ENCODE data around the gene TMC1.

Gene TMC1

GRCh38 chr9:72560086-72560485 is 38.7 kb downstream of the TMC1 start:
- H3K4me2 ChIP-seq (ENCODE audit: low read length): no peak overlapping the region
- no peak overlapping the region for H3K9ac ChIP-seq (ENCODE audit: low read length)
- H3K27ac ChIP-seq (ENCODE audit: low read depth, low read length, poor library complexity, severe bottlenecking): no peak overlapping the region
- H3K36me3 ChIP-seq (ENCODE audit: insufficient read depth, low read length): no peaks in the 10 kb centered on the region
- H3K4me1 ChIP-seq (ENCODE audit: insufficient read depth, low read length, severe bottlenecking): no peaks in the 10 kb centered on the region
- H4K20me1 ChIP-seq (ENCODE audit: insufficient read depth, low read length): no peaks in the 10 kb centered on the region
- H3K9me3 ChIP-seq (ENCODE audit: low read length): no peaks in the 10 kb centered on the region
- H3K4me3 ChIP-seq (ENCODE audit: low read depth, low read length, poor library complexity, severe bottlenecking): no peak overlapping the region
- no peaks in the 10 kb centered on the region for H3K9me2 ChIP-seq (ENCODE audit: low read depth, low read length)
- H3K79me2 ChIP-seq (ENCODE audit: insufficient read depth, low read length): no peaks in the 10 kb centered on the region
- no peak overlapping the region for H2AFZ ChIP-seq (ENCODE audit: low read length)
- no peaks in the 10 kb centered on the region for H3F3A ChIP-seq (ENCODE audit: insufficient read depth, low read length)
- H3K27me3 ChIP-seq (ENCODE audit: insufficient read depth, low read length): no peaks in the 10 kb centered on the region
- TF ChIP-seq, protein P1, sequence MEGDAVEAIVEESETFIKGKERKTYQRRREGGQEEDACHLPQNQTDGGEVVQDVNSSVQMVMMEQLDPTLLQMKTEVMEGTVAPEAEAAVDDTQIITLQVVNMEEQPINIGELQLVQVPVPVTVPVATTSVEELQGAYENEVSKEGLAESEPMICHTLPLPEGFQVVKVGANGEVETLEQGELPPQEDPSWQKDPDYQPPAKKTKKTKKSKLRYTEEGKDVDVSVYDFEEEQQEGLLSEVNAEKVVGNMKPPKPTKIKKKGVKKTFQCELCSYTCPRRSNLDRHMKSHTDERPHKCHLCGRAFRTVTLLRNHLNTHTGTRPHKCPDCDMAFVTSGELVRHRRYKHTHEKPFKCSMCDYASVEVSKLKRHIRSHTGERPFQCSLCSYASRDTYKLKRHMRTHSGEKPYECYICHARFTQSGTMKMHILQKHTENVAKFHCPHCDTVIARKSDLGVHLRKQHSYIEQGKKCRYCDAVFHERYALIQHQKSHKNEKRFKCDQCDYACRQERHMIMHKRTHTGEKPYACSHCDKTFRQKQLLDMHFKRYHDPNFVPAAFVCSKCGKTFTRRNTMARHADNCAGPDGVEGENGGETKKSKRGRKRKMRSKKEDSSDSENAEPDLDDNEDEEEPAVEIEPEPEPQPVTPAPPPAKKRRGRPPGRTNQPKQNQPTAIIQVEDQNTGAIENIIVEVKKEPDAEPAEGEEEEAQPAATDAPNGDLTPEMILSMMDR (IDR thresholded peaks at IDR 0.05; ENCODE audit: low read length): no peak
- no peak for TF ChIP-seq EZH2 (IDR thresholded peaks at IDR 0.05; ENCODE audit: borderline replicate concordance, low read length)

- no peak overlapping the region for H2AFZ ChIP-seq (ENCODE audit: low read length)
- no peak for TF ChIP-seq EZH2 (IDR thresholded peaks at IDR 0.05; ENCODE audit: borderline replicate concordance, low read length)
- TF ChIP-seq, protein P1 (IDR thresholded peaks at IDR 0.05; ENCODE audit: low read length): no peak
- H4K20me1 ChIP-seq (ENCODE audit: insufficient read depth, low read length): no peaks in the 10 kb centered on the region
- no peaks in the 10 kb centered on the region for H3K79me2 ChIP-seq (ENCODE audit: insufficient read depth, low read length)
- H3K4me1 ChIP-seq (ENCODE audit: insufficient read depth, low read length, severe bottlenecking): no peaks in the 10 kb centered on the region
- no peak overlapping the region for H3K9ac ChIP-seq (ENCODE audit: low read length)
- H3K4me2 ChIP-seq (ENCODE audit: low read length): no peak overlapping the region
- H3F3A ChIP-seq (ENCODE audit: insufficient read depth, low read length): no peaks in the 10 kb centered on the region
- no peak overlapping the region for H3K4me3 ChIP-seq (ENCODE audit: low read depth, low read length, poor library complexity, severe bottlenecking)
- no peak overlapping the region for H3K27ac ChIP-seq (ENCODE audit: low read depth, low read length, poor library complexity, severe bottlenecking)
- no peaks in the 10 kb centered on the region for H3K27me3 ChIP-seq (ENCODE audit: insufficient read depth, low read length)
- H3K9me2 ChIP-seq (ENCODE audit: low read depth, low read length): no peaks in the 10 kb centered on the region
- no peaks in the 10 kb centered on the region for H3K36me3 ChIP-seq (ENCODE audit: insufficient read depth, low read length)
- H3K9me3 ChIP-seq (ENCODE audit: low read length): no peaks in the 10 kb centered on the region
These were observed 42.4 kb downstream of the TMC1 start for GRCh38 chr9:72563806-72564205.

DNA sequence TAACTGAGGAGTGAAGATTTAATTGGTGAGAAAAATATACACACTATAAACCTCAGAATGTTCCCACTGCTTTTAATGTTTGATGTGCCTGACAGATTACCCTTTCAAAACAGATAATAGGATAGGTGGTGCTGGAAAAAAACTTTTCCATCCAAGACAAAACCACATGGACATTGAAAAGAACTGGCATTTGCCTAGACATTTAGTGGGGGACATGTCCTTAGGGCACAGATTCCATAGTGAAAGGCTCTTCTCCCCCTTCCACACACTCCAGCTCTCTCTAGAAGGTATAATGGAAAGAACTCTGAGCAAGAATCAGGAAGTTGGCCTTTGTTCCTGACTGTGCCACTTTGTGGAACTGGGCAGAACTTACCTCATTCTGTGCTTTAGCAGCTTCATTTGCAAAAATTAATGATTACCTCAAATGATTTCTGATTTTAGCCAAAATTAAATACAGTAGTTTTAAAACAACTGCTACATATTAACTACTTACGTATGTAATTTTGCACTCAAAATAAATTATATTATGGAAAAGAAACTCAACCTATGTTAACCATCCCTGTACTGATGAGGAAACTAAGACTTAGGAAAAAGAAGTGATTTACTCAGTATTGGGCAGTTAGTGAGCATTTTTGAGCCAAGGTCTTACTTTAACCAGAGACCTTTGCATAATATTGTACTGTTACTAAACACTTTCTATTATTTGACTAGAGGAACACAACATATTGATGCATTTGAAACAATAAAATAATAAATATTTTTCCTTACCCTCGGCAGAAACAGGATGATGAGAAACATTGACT is 43.3 kb downstream of the TMC1 start:
- Histone ChIP-seq H3F3A (ENCODE audit: insufficient read depth, low read length) (no peaks in the 10 kb centered on the region), H3K4me2 (ENCODE audit: low read length) (no peak overlapping the region), H3K27ac (ENCODE audit: low read depth, low read length, poor library complexity, severe bottlenecking) (no peak overlapping the region), H3K4me1 (ENCODE audit: insufficient read depth, low read length, severe bottlenecking) (no peaks in the 10 kb centered on the region), H3K36me3 (ENCODE audit: insufficient read depth, low read length) (no peaks in the 10 kb centered on the region), H3K4me3 (ENCODE audit: low read depth, low read length, poor library complexity, severe bottlenecking) (no peak overlapping the region), H3K9ac (ENCODE audit: low read length) (no peak overlapping the region), H4K20me1 (ENCODE audit: insufficient read depth, low read length) (no peaks in the 10 kb centered on the region), H3K9me2 (ENCODE audit: low read depth, low read length) (no peaks in the 10 kb centered on the region), H2AFZ (ENCODE audit: low read length) (no peak overlapping the region), H3K9me3 (ENCODE audit: low read length) (no peaks in the 10 kb centered on the region), H3K79me2 (ENCODE audit: insufficient read depth, low read length) (no peaks in the 10 kb centered on the region), H3K27me3 (ENCODE audit: insufficient read depth, low read length) (no peaks in the 10 kb centered on the region)
- TF ChIP-seq, protein P1 (IDR thresholded peaks at IDR 0.05; ENCODE audit: low read length): no peak
- no peak for TF ChIP-seq EZH2 (IDR thresholded peaks at IDR 0.05; ENCODE audit: borderline replicate concordance, low read length)

Data from OCI-LY1 (cell line).